HTR-8/SVneo (cell line): ENCODE results near the gene RCAN3.
A peak's percentile ranks its signal among the peaks of the same experiment; 100 is the strongest.
"Not testable (repeated sequence)": the region's sequence is repeated elsewhere in the genome, so short reads cannot be mapped to it uniquely, and the experiment has no call there.

Experiments
- DNase-seq: peaks from one replicate; pipeline ENCODE4 v3.0.0; 2011; ENCODE audit warnings: low spot score, mixed read lengths; ENCODE audit not compliant: insufficient read length
- FAIRE-seq: peaks from 2 replicates; lab custom pipeline; 2011; peaks lifted over from hg19 to GRCh38; lab: Jason Lieb, UNC

The RCAN3 gene

DNA sequence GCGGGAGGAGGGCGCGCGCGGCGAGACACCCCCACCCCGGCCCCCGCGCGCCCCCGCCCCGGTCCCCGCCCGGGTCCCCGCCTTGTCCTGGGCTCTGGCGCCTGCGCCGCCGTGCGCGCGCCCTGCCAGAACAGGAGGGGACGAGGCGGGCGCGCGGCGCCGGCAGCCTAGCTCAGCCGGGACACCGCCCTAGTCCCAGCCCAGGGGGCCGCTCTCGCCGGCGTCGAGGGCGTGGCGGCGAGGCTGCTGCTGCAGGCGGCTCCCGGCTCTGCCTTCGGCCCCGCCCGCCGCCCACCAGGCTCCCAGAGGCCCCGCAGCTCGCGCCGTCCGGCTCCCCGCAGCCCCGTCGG is at the start of gene RCAN3:
Gene RCAN3 (plus strand): TSS at position 128 of the 350 bp plus-strand sequence. CDS start 11,537 bp downstream, outside the sequence.
- FAIRE-seq (no peak), DNase-seq (peak; percentile 91)

DNA sequence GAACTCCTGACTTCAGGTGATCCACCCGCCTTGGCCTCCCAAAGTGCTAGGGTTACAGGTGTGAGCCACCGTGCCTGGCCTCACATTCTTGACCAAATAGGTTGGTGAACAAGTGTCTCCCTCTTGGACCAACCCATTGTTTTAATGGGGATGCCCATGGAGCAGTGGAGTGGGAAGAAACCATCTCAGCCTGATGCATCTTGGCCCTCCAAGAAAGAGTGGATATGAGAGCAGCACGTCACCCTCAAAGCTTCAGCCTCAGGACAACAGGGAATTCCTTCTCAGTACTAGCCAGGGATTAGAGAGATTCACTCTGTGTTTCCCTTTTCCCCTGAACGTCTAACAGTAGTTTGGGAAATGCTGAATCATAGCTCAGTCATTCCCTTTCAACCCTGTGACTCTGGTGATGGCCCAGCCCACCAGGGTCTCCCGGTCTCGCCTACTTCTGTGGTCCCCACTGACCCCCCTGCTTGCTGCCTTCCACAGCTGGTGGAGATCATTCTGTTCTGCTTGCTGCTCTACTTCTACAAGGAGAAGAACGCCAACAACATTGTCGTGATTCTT is 49.6 kb upstream of the RCAN3 start:
- no peak for DNase-seq
- no peak for FAIRE-seq

DNA sequence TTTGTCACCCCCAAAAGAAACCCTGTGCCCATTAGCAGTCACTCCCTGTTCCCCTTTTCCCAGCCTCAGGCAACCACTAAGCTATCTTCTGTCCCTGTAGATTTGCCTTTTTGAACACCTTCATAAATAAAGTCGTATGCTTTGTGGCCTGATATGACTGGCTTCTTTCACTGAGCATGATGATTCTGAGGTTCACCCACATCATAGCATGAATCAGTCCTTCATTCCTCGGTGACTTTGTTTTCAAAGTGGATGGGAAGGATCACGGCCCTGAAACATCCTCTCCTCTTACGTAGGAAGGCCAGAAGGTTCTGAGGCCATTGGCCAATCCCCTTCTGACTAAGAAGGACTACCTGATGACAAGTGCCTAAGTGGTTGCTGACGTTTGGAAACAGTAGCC is 48.0 kb upstream of the RCAN3 start:
- FAIRE-seq: no peak
- no peak for DNase-seq

DNA sequence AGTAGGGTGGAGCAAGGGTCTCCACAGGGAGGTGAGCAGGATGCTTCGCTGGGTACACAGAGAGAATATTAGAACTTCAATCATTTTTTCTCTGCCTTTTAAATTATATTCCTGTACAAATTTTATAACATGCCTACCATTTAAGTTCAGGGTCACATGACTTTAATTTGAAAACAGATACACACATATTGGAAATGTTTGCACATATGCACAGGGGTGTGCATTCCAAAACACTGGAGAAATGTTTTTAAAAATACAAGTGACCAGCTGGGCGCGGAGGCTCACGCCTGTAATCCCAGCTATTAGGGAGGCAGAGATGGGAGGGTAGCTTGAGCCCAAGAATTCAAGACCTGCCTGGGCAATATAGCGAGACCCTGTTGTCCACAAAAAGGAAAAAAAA is 47.4 kb upstream of the RCAN3 start:
- FAIRE-seq: no peak
- DNase-seq: no peak

DNA sequence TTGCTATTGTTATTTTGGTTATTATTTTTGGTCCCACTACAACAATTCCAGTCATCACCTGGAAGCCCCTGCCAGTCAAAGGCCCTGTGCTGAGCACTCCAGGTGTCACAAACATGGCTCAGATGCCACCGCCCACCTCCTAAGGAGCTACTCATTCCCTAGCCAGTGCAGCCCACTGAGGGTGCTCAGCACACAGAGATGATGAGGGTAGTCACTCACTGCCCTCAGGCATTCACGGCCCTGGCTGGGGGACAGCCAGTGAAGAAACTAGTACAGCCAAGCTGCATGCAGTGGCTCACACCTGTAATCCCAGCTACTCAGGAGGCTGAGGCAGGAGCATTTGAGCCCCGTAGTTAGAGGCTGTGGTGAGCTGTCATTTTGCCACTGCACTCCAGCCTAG is 44.8 kb upstream of the RCAN3 start:
- DNase-seq (no peak), FAIRE-seq (no peak)

DNA sequence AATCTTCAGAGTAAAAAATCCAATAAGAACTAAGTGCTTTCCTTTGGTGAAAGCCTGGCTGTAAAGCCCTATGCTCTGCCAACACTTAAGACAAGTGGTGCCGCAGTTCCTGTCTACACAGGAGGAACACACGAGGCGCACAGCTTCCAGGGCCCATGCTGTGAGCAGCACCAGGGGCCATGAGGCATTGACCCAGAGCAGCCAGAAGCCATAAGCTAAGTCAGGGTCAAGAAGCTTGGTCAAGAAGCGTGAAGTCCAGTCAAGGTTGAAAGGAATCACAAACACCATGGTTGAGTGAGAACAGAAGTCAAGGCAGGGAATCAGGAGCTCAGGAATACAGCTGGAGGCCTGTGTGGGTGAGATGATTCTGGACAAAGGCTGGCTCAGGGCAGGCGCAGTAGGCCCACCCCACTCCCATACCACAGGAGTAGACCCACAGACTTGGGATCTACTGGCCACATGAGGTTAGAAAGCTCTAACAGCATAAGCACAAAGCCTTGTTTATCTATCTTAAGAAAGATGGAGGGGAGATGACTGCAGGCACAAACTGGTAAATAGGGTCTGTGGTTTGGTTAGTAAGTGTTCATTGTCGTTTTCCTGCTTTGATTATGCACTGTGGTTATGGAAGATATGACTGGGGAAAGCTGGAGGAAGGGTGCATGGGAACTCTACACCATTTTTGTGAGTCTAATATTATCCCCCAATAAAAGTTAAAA is 42.9 kb upstream of the RCAN3 start:
- FAIRE-seq (no peak), DNase-seq (no peak)

DNA sequence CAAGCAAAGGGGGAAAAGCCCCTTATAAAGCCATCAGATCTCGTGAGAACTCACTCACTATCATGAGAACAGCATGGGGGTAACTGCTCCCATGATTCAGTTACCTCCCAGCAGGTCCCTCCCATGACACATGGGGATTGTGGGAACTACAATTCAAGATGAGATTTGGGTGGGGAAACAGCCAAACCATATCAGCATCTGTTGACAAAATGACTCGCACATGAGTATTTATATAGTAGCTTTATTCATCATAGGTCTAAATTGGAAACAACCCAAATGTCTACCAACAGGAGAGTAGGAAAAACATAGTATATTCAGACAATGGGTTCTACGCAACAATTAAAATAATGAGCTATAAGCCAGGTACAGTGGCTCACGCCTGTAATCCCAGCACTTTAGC is 40.5 kb upstream of the RCAN3 start:
- FAIRE-seq, DNase-seq: not testable (repeated sequence)

DNA sequence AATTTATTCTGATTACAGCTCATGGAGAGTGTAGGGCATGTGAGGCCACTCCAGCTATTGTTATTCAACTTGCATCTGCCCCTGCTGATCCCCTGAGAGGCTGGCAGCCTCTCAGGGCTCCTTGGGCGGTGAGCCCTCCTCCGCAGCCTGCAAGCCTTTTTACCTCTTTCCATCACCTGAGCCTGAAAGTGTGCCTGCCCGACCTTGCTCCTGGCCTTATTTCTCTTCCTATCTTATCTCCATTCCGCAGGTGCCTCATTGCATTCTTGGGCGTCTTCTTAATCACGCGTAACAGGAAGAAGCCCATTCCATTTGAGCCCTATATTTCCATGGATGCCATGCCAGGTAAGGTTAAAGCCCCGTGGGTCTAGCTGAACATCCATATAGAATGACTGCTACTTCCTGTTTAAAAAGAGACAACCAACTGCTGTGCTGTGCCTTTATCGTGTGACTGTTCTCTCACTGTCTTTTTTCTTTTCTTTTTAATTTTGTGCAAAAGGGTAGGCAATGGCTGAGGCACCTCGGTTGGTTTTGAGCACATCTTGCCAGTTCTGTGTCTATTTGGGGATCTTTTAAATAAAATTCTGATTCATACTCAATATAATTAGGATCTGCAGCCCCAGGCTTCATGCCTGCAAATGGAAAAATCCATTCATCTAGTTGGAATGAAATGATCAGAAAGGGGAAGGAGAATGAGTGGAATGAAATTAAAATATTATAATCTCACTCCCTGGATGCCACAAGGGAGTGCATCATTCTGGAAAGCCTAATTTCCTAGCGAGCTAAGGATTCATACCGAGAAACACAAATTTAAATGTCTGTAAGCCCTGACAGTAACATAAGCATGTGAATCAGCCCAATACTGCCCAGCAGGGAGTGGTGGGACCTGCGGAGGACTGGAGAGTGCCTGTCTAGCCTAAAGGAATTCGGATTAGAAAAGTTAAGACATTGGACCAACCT is 38.6 kb upstream of the RCAN3 start:
- no peak for DNase-seq
- FAIRE-seq: no peak

DNA sequence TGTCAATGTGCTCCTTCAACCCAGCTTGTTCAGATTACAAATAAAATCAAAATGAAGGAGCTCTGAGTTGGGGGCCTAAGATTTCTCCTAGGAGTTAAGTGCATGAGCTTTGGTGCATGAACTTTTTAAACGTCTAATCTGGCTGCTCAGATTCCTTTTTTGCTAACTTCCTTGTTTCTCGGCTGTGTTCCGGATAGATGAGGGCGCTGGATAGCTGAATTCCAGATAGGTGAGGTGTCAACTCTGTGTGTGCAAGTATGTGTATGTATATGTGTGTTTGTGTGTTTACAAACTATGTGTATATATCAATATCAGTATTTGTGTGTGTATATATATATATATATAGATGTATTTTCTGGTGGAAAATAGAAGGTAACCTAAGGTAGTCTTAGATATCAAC is 37.5 kb upstream of the RCAN3 start:
- no peak for DNase-seq

DNA sequence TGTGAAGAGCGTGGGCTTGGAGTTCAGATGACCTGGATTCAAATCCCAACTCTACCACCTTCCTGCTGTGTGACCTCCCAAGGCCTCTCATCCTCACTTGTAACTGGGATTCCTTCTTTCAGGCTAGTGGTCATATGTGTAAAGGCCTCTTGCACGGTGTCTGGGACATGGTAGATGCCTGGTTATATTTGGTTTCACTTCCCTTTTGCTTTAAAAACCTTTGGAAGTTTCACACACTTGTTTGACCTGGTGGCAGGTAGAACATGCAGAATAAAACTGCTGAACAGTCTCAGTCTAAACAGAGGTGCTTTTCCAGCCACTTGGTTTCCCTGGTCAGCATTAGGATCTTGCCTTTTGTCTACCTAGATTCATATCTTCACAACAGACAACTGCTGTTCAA is 37.0 kb upstream of the RCAN3 start:
- DNase-seq (no peak), FAIRE-seq (no peak)

More for the DNA sequence above, 37.5 kb upstream of the RCAN3 start:
- no peak for FAIRE-seq

DNA sequence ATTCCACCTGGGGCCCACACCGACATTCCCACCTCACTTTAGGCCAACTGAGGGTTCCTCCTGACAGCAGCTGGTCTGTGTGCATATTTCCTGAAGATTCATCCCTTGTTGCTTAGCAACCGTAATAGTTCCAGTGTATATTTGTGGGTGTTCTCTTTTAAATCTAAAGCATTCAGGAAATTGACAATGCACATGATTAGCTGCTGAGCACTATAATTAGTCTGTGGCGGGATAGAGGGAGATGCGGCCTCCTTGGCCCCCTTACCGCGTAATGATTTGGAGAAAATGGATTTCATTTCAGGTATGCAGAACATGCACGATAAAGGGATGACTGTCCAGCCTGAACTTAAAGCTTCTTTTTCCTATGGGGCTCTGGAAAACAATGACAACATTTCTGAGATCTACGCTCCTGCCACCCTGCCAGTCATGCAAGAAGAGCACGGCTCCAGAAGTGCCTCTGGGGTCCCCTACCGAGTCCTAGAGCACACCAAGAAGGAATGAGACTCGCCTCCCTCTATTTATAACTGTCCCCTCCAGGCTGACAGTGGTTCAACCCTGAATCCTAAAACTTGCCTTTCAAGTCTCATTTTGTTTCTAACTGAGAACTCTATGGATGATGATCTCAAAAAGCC is 33.8 kb upstream of the RCAN3 start:
- FAIRE-seq: no peak

DNA sequence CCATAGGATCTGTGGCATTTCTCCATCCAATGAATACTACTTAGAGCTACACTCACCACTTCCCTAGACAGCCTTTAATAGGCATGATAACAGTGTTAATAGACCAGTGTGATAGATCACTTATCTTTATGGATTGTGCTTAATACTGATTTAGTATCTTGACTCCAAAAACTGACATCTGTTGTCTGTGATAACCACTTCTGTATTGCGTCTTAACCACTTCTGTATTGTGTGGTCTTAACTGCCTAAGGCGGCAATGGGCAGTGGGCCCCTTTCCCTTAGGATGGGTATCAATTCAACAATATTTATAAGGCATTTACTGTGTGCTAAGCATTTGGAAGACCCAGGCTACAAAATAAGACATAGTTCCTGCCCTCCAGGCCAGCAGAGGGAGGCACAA is 32.0 kb upstream of the RCAN3 start:
- FAIRE-seq (no peak), DNase-seq (no peak)

More for the DNA sequence above, 33.8 kb upstream of the RCAN3 start:
- no peak for DNase-seq

DNA sequence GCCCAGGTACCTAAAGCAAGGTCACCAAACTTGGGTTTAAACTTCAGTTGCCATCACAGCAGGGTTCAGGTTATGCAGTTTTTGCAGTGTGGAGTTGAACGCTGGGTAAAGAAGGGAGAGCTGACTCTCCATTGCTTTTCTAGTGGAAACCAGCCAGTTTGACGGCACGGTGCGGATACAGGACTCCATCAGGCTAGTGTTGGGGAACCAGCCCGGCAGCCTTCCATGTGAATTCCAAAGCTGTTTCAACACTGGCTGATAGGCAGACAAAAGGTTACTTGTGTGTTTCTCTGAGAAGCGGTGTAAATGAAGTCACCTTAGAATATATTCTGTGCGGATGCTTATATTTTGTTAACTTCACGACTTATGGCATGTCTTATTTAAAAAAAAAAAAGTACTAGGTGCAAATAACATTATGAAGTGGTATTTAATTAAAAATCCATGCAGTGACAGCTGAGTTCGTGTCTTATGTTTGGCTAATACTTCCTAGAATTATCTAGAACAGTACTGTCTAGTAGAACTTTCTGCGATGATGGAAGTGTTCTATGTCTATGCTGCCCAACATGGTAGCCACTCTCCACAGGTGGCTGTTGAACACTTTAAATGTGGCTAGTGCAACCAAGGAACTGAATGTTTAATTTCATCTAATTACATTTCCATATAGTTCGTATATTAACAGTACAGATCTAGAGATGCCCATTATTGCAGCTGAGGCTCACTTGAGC is 29.9 kb upstream of the RCAN3 start:
- DNase-seq (no peak), FAIRE-seq (no peak)

DNA sequence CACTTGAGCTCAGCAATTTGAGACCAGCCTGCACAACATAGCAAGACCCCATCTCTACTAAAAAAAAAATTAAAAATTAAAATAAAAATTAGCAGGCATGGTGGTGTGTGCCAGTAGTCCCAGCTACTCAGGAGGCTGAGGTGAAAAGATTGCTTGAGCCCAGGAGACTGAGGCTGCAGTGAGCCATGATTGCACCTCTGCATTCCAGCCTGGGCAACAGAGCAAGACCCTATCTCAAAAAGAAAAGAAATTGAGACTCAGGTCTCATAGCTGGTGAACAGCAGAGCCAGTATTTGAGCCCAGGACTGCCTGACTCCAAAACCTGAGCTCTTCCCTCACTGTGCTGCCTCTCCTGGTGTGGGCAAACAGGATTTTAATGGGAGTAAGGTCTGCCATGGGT is 28.4 kb upstream of the RCAN3 start:
- no peak for DNase-seq
- no peak for FAIRE-seq

DNA sequence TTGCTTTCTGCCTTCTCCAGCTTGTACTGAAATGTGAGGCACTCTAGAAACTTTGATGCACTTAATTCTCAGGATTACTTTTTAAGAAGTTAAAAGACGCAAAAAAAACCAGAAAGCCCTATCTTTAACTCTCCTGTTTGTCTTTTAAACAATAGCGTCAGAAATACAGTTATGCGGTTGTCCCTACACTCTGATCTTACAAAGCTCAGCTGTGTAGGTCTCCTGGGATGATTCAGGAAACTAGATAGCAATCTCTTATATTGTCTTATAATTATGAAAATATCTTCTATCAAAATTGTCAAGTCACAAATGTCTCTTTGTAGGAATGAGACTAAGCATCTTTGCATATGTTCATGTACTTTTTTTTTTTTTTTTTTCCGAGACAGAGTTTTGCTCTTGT is 26.9 kb upstream of the RCAN3 start:
- DNase-seq (no peak), FAIRE-seq (no peak)

DNA sequence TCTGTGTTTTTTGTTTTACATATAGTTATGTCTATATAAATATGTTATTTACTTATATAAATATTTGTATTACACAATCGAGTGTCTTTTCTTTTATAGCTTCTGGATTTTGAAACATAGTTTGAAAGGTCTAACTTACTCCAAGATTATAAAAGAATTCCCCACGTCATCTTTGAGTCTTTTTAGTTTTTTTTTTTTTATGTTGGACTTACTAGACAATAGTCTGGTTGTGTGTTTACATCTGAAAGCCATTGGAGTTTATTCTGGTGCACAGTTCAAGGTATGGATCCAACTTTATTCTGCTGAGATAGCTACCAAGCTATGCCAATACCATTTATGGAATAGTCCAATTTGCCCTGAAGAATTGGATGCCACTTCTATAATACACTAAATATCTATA is 26.1 kb upstream of the RCAN3 start:
- FAIRE-seq: no peak
- DNase-seq: no peak

DNA sequence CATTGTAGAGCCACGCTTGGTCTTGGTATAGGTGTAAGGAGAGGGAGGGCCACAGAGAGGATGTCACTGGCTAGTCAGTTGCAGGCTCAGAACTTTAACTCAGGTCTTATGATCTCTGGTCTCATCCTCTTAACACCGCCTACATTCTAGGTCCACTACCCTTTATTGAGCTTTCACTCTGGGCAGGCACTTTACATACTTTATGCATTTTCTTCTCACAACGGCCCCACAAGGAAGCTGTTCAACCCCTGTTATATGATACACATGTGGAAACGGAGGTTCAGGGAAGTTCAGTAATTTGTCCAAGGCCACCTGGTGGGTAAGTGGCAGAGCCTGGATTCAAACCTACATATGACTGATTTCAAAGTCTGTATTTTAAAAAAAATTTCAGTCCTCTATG is 25.3 kb upstream of the RCAN3 start:
- DNase-seq (no peak), FAIRE-seq (no peak)

DNA sequence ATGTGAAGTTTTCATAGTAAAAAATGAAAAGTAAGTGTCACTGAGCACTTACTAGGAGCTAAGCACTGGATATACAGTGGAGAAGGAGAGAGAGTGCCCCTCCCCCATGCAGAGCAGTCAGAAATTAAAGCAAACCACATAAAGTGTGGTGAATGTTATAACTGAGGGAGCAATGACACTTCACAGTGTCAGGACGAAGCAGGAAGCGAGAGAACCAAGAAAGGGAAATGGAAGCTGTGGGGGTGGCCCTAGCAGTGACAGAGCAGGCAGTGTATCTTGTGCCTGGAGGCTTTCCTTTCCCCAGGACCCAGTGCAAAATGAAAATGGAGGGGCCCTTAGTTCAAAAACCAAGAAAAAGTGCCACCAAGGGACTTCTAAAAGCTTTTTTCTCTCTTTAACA is 21.5 kb upstream of the RCAN3 start:
- FAIRE-seq: no peak
- DNase-seq: no peak

DNA sequence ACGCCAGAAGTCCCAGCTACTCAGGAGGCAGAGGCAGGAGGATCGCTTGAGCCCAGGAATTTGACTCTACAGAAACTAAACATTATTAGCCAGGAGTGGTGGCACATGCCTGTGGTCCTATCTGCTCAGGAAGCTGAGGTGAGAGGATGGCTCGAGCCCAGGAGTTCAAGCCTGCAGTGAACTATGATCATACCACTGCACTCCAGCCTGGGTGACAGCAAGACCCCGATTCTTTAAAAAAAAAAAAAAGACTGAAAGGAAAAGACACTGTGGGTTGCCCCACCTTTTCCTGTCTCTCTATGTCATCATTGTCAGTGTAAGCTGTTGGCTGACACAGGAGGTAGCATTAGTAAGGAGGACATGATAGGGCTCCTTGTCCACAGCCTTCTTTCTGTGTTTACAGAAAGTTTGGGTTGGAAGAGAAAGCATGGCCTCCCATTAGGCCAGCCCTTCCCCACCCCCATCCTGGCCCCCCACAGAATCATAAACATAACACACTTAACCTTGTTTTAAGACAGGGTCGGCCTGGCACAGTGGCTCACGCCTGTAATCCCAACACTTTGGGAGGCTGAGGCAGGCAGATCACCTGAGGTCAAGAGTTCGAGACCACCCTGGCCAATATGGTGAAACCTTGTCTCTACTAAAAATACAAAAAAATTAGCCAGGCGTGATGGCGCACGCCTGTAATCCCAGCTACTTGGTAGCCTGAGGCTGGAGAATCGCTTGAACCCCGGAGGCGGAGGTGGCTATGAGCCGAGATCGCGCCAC is 20.6 kb upstream of the RCAN3 start:
- FAIRE-seq (no peak), DNase-seq (no peak)
